Tibial nerve (tissue), 4 donors: ENCODE results near the gene SPHK1. TPM values are rescaled to one million over a fixed set of nuclear protein-coding genes. Genes with fewer than 3 reads are reported as not detected.

ENCODE experiments used
- DNase-seq, 2 donors: peaks; one replicate each; pipeline ENCODE4 v3.0.0-alpha.2; 2019; ENCODE audit warnings: low spot score in 2 of 2
- H3K27ac ChIP-seq, 4 donors: fragments of 200-600 bp; sonication (generic) in 3 of 4; one replicate each; pipeline ENCODE4 v1.5.1; 2017 to 2019; ENCODE audit warnings: mild to moderate bottlenecking in 1 of 4
- H3K27me3 ChIP-seq, 2 donors: fragments of 200-600 bp; sonication (generic) in 1 of 2; one replicate each; pipeline versions ENCODE4 v1.5.1 to v1.6.0; 2017 to 2019
- H3K36me3 ChIP-seq, 3 donors: fragments of 200-600 bp; sonication (generic); one replicate each; pipeline ENCODE4 v1.5.1; 2018 to 2019
- H3K4me1 ChIP-seq, 4 donors: fragments of 200-600 bp; sonication (generic) in 3 of 4; one replicate each; pipeline ENCODE4 v1.5.1; 2017 to 2019
- H3K4me3 ChIP-seq, 4 donors: fragments of 200-600 bp; sonication (generic) in 3 of 4; one replicate each; pipeline ENCODE4 v1.5.1; 2017 to 2019; ENCODE audit warnings: mild to moderate bottlenecking in 1 of 4, moderate library complexity in 1 of 4
- H3K9me3 ChIP-seq, 4 donors: fragments of 200-600 bp; sonication (generic) in 3 of 4; one replicate each; pipeline ENCODE4 v1.5.1; 2017 to 2019
- CTCF ChIP-seq, 5 experiments: fragments of 200-600 bp in 3 of 5; fragments of 450-650 bp in 2 of 5; sonication (generic) in 3 of 5; IDR thresholded peaks; one replicate each; pipeline ENCODE4 v1.5.1; 2016 to 2019; ENCODE audit warnings: antibody characterized with exemption in 5 of 5, mild to moderate bottlenecking in 3 of 5, moderate library complexity in 2 of 5
- EP300 ChIP-seq, 2 donors: sonication (generic); formaldehyde crosslinking; IDR thresholded peaks; one replicate each; pipeline ENCODE4 v1.6.1; 2017; ENCODE audit warnings: antibody characterized with exemption in 2 of 2, mild to moderate bottlenecking in 1 of 2
- POLR2A ChIP-seq, 2 donors: fragments of 450-650 bp; IDR thresholded peaks; one replicate each; pipeline ENCODE4 v1.6.1; 2017; ENCODE audit warnings: antibody characterized with exemption in 2 of 2, mild to moderate bottlenecking in 2 of 2, moderate library complexity in 2 of 2
- WGBS, 2 donors: methylation state at CpG; one replicate each; pipeline ENCODE4 v1.1.5; 2018; 5-methylcytosine and 5-hydroxymethylcytosine counted together
- total RNA-seq, 4 donors: library from RNA; depleted of rRNA; stranded (reverse); fragments of >200 nt; gene quantifications; one replicate each; pipeline ENCODE4 v1.1.0, GENCODE V29; 2016

The SPHK1 gene
- total RNA-seq, 4 donors from 2014 or later = 16.7 to 50.1 (median 27.8) TPM

- no peaks in the 10 kb centered on the region for H3K27me3 ChIP-seq
- H3K36me3 ChIP-seq = peaks cover 0 to 12% (median 0%) of the 10 kb centered on the region in 3 donors
- WGBS, 2 donors = 97 to 98% methylated on average over 8 of the region's 8 CpGs
- DNase-seq = no peak
- no peak overlapping the region for H3K4me3 ChIP-seq
- H3K4me1 ChIP-seq = peaks cover 0 to 28% (median 4%) of the 10 kb centered on the region in 4 donors
- H3K9me3 ChIP-seq = no peaks in the 10 kb centered on the region
- H3K27ac ChIP-seq = no peak overlapping the region
- no peak for TF ChIP-seq EP300 (IDR thresholded peaks at IDR 0.05)
- TF ChIP-seq POLR2A (IDR thresholded peaks at IDR 0.05) = no peak
- no peak for TF ChIP-seq CTCF (IDR thresholded peaks at IDR 0.05)
Measured at GRCh38 chr17:76422406-76422805, 38.0 kb downstream of the SPHK1 start.

- no peak for DNase-seq
- no peak for TF ChIP-seq CTCF (IDR thresholded peaks at IDR 0.05)
- TF ChIP-seq EP300 (IDR thresholded peaks at IDR 0.05) = no peak
- TF ChIP-seq POLR2A (IDR thresholded peaks at IDR 0.05) = no peak
- H3K36me3 ChIP-seq = peaks cover 0 to 12% (median 0%) of the 10 kb centered on the region in 3 donors
- no peak overlapping the region for H3K27ac ChIP-seq
- H3K4me3 ChIP-seq = no peak overlapping the region
- H3K27me3 ChIP-seq = no peaks in the 10 kb centered on the region
- no peaks in the 10 kb centered on the region for H3K9me3 ChIP-seq
- H3K4me1 ChIP-seq = peaks cover 0 to 33% (median 7%) of the 10 kb centered on the region in 4 donors
- 88 to 89% methylated on average over 6 of the region's 6 CpGs for WGBS, 2 donors
Measured at GRCh38 chr17:76422860-76423259, 38.5 kb downstream of the SPHK1 start.

- no peak for DNase-seq
- H3K27ac ChIP-seq = peak overlapping the region in 1 of 4 donors; percentile 20
- TF ChIP-seq EP300 (IDR thresholded peaks at IDR 0.05) (no peak), POLR2A (IDR thresholded peaks at IDR 0.05) (no peak), CTCF (IDR thresholded peaks at IDR 0.05) (no peak)
- H3K36me3 ChIP-seq = peaks cover 0 to 12% (median 0%) of the 10 kb centered on the region in 3 donors
- no peaks in the 10 kb centered on the region for H3K9me3 ChIP-seq
- H3K4me1 ChIP-seq = peaks cover 0 to 23% (median 4%) of the 10 kb centered on the region in 4 donors
- 79 to 89% methylated on average over 3 of the region's 3 CpGs for WGBS, 2 donors
- no peaks in the 10 kb centered on the region for H3K27me3 ChIP-seq
- H3K4me3 ChIP-seq = no peak overlapping the region
Measured at GRCh38 chr17:76426853-76427252, 42.4 kb downstream of the SPHK1 start.

GRCh38 chr17:76427501-76428231, 43.3 kb downstream of the SPHK1 start:
- peak overlapping the region in 1 of 4 donors; percentile 20 for H3K27ac ChIP-seq

More at GRCh38 chr17:76427501-76428231, 43.3 kb downstream of the SPHK1 start:
- DNase-seq = no peak
- TF ChIP-seq POLR2A (IDR thresholded peaks at IDR 0.05) = no peak
- no peak for TF ChIP-seq EP300 (IDR thresholded peaks at IDR 0.05)
- no peak for TF ChIP-seq CTCF (IDR thresholded peaks at IDR 0.05)
- no peaks in the 10 kb centered on the region for H3K27me3 ChIP-seq
- WGBS, 2 donors = 61 to 63% methylated on average over 8 of the region's 8 CpGs
- H3K36me3 ChIP-seq = peaks cover 0 to 3% (median 0%) of the 10 kb centered on the region in 3 donors
- peaks cover 0 to 31% (median 4%) of the 10 kb centered on the region in 4 donors for H3K4me1 ChIP-seq
- H3K9me3 ChIP-seq = no peaks in the 10 kb centered on the region
- no peak overlapping the region for H3K4me3 ChIP-seq
